Spleen (tissue), 11 donors: ENCODE data around the gene PRIMA1. TPM values are rescaled to one million over a fixed set of nuclear protein-coding genes. Genes with fewer than 3 reads are reported as not detected.

Experiments
- DNase-seq: peaks from one replicate; pipeline ENCODE4 v3.0.0-alpha.2; 2020
- H3K27ac ChIP-seq, 8 donors: fragments of 200-600 bp; sonication (generic) in 7 of 8; 1 replicate in 4 of 8; 2 replicates in 4 of 8; pipeline versions ENCODE4 v1.5.0 to v1.8.0; 2016 to 2021; ENCODE audit warnings: inconsistent platforms in 4 of 8, mild to moderate bottlenecking in 4 of 8, moderate library complexity in 1 of 8
- H3K27me3 ChIP-seq, 7 donors: fragments of 200-600 bp; sonication (generic) in 6 of 7; replicated peaks in 1 of 7; 1 replicate in 4 of 7; 2 replicates in 3 of 7; pipeline versions ENCODE4 v1.5.0 to v1.8.0; 2016 to 2021; ENCODE audit warnings: inconsistent platforms in 3 of 7, mild to moderate bottlenecking in 1 of 7
- H3K36me3 ChIP-seq, 6 donors: fragments of 200-600 bp; sonication (generic) in 5 of 6; 1 replicate in 4 of 6; 2 replicates in 2 of 6; pipeline versions ENCODE4 v1.5.0 to v1.8.0; 2016 to 2021; ENCODE audit warnings: inconsistent platforms in 2 of 6
- H3K4me1 ChIP-seq, 6 donors: fragments of 200-600 bp; sonication (generic) in 5 of 6; 1 replicate in 3 of 6; 2 replicates in 3 of 6; pipeline versions ENCODE4 v1.5.0 to v1.8.0; 2016 to 2021; ENCODE audit warnings: inconsistent platforms in 3 of 6
- H3K4me3 ChIP-seq, 8 donors: fragments of 200-600 bp; sonication (generic) in 7 of 8; 1 replicate in 4 of 8; 2 replicates in 4 of 8; pipeline versions ENCODE4 v1.5.0 to v1.8.0; 2016 to 2021; ENCODE audit warnings: inconsistent platforms in 4 of 8, mild to moderate bottlenecking in 4 of 8, moderate library complexity in 2 of 8
- H3K9me3 ChIP-seq, 8 donors: fragments of 200-600 bp; sonication (generic) in 7 of 8; 1 replicate in 4 of 8; 2 replicates in 4 of 8; pipeline versions ENCODE4 v1.5.0 to v1.8.0; 2016 to 2021; ENCODE audit warnings: inconsistent platforms in 4 of 8
- POLR2A ChIP-seq, 3 donors: fragments of 450-650 bp; IDR thresholded peaks; one replicate each; pipeline ENCODE4 v1.5.1; 2017; ENCODE audit warnings: antibody characterized with exemption in 3 of 3, mild to moderate bottlenecking in 1 of 3
- POLR2AphosphoS5 ChIP-seq, 3 donors: sonication (generic); formaldehyde crosslinking; IDR thresholded peaks; one replicate each; pipeline ENCODE4 v1.5.1; 2017; ENCODE audit warnings: antibody characterized with exemption in 3 of 3
- WGBS, 5 donors: extraction: QIAGEN DNeasy Blood & Tissue Kit in 3 of 5; methylation state at CpG; one replicate each; pipeline versions ENCODE4 v1.1.5 to v1.1.7; 2013 to 2018; 5-methylcytosine and 5-hydroxymethylcytosine counted together
- intact Hi-C: fragments of 100-400 bp; cut with DNase I; formaldehyde crosslinking; loops from one replicate; pipeline ENCODE4 v1.15.0; 2023; ENCODE audit warnings: low total_unique reads
- polyA plus RNA-seq, 3 donors: library from polyadenylated mRNA; stranded (reverse); fragments of 200-250 nt; gene quantifications; one replicate each; pipeline ENCODE4 v1.2.1, GENCODE V29; 2013
- total RNA-seq, 7 donors: library from RNA; depleted of rRNA in 3 of 7; stranded (reverse); fragments of >200 nt in 3 of 7; fragmentation: NEBNext Ultra II Directional in 4 of 7; extraction: Animal tissue kit (Norgen Biotek cat#: 25700) in 4 of 7; gene quantifications; one replicate each; pipeline versions ENCODE4 v1.1.0 to v1.2.1, GENCODE V29; 2016 to 2021
- TF ChIP-seq, protein P1 (sequence below), 11 experiments: fragments of 200-600 bp in 7 of 11; fragments of 450-650 bp in 4 of 11; sonication (generic) in 4 of 11; IDR thresholded peaks in 8 of 11; conservative IDR thresholded peaks in 3 of 11; 1 replicate in 7 of 11; 2 replicates in 4 of 11; pipeline versions ENCODE4 v1.4.0 to v1.8.0; 2016 to 2021; ENCODE audit warnings: antibody characterized with exemption in 11 of 11, inconsistent platforms in 4 of 11, mild to moderate bottlenecking in 1 of 11
- donor health status: healthy with polysubstance abuse.
- donor health status: DM: no; HTN: no; CAD: no; lungs with moderate emphysema.
- donor health status: DM: no; HTN: no; CAD: no.
- donor health status: Bipolar disorder and iron deficiency.
- donor health status: healthy.
- donor health status: DM: no; HTN: no; CAD: no.
- donor health status: DM: yes; HTN: yes; CAD: no.

PRIMA1 gene
- total and polyA plus RNA-seq, 10 donors = 0.09 to 2.0 (median 0.23) TPM; not detected in 4

DNA sequence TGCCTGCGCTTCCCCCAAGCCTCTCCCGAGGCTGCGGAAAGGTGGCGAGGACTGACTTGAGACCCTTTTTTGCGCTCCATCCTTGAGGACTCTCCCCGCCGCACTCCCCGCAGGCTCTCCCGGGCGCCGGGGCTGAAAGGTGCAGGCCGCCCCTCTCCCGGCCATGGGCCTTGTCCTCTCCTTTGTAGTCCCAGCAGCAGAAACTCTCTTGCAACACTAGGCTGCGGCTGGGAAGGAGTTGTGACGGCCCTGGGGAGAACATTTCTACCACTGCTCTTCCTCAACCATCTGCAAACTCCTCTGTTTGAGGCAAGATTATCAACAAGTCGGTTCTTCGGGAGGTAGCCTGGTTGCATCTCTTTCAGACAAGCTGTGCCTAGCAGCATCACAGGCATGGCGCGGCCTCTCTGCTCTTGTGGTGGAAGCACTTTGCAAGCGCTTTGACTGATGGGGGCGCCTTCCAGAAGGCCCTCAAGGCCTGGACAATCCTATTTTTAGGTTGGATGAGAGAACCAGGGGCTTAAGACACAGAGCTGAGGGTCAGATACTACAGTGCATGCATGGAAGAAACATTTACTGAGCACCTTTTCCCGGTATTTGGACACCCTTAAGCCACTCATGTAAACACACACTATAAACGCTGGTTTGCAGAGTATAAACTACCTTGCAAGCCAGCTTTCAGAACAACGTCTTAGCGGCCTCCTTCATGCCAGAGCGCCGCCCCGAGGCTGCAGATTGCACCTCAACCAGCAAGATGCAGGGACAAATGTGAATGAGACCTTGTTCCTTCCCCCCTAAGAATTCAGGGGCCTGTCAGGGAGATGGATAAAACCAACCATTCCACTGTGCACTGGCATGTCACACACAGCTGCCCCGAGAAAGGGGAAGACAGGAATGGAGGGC, 1.2 kb upstream of the PRIMA1 start:
- intact Hi-C loops = no loop called here
- Histone ChIP-seq H3K27ac (no peak overlapping the region), H3K27me3 (peaks cover 3 to 90% (median 37%) of the 10 kb centered on the region in 7 donors), H3K4me1 (peaks cover 0 to 15% (median 8%) of the 10 kb centered on the region in 6 donors), H3K4me3 (peak overlapping the region in 1 of 8 donors; percentile 28), H3K9me3 (no peaks in the 10 kb centered on the region), H3K36me3 (no peaks in the 10 kb centered on the region)
- TF ChIP-seq, protein P1, sequence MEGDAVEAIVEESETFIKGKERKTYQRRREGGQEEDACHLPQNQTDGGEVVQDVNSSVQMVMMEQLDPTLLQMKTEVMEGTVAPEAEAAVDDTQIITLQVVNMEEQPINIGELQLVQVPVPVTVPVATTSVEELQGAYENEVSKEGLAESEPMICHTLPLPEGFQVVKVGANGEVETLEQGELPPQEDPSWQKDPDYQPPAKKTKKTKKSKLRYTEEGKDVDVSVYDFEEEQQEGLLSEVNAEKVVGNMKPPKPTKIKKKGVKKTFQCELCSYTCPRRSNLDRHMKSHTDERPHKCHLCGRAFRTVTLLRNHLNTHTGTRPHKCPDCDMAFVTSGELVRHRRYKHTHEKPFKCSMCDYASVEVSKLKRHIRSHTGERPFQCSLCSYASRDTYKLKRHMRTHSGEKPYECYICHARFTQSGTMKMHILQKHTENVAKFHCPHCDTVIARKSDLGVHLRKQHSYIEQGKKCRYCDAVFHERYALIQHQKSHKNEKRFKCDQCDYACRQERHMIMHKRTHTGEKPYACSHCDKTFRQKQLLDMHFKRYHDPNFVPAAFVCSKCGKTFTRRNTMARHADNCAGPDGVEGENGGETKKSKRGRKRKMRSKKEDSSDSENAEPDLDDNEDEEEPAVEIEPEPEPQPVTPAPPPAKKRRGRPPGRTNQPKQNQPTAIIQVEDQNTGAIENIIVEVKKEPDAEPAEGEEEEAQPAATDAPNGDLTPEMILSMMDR (IDR thresholded peaks at IDR 0.05 in 8 of 11, conservative IDR thresholded peaks at IDR 0.05 in 3 of 11) = no peak
- TF ChIP-seq POLR2AphosphoS5 (IDR thresholded peaks at IDR 0.05) (no peak), POLR2A (IDR thresholded peaks at IDR 0.05) (no peak)
- WGBS, 5 donors = 20 to 28% (median 23%) methylated on average over 29 of the region's 29 CpGs
- no peak for DNase-seq

DNA sequence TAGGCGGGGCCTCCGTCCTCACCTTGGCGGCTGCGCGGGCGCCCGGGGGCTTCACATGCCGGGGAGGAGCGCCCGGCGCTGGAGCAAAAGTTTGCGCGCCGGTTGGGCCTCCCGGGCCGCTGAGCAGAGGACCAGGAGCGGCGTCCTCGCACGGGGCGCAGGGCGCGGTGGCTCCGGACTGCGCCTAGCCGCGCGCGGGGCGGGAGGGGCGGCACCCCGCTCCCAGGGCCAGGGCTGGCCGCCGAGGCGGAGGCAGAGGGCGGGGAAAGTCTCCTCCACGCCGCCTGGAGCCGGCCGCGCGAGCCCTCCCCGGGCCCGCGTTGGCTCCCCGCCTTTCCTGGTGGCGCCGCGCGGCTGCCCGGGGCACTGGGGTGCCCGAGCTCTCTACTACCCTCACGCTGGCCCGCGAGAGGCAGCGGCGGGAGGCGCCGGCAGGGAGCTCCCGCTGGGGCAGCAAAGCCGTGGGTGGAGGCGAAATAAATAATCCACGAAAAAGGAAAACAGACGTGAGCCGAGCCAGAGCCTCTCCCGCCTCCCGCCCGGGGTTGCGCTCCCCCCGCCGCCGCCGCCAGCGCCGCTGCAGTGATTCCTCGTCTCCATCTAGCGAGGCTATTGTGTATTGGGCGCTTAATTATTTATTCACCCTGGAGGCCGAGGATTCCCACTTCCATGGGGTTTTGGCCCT, 400 bp upstream of the PRIMA1 start:
- Histone ChIP-seq H3K4me3 (peak overlapping the region in 5 of 8 donors; percentile 12 to 47 (median 20)), H3K27ac (no peak overlapping the region)
- intact Hi-C loops = no loop called here

DNA sequence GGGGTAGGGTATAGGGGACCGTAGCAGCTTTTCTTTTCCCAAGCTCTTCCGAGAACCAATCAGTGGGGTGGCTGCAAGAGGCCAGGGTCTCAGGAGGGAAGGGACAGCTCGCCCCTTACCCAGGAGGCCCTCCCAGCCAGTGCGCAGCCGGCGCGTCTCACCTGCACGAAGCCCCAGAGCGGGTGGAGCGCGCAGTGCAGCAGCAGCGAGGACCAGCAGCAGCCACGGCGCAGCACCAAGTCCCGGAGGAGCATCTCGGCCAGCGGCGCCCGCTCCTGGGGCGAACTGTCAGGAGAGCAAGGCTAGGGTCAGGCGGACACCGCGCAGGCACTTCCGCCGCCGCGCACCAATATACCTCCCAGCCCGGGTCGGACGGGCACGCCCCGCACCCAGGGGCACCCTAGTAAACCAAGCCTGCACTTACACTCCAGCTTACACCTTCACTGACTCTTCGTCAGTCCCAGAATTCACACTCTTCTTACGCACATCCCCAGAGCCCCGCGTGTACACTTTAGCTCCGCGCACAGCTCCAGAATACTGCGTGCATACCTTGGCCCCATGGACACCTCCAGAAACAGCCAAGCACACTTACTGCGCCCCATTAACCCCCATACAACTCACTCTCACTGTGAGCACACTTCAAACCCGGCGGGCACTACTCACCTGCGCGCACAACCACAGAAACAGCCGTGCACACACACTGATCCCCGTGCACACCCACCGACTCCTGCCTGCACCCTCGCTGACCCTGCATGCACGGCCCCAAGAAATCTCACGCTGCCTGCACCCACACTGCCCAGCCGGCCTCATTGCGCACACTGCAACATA, 606 bp downstream of the PRIMA1 start:
- Histone ChIP-seq H3K4me3 (peak overlapping the region in 2 of 8 donors; percentile 20 to 47), H3K27ac (no peak overlapping the region), H3K27me3 (peaks cover 3 to 90% (median 37%) of the 10 kb centered on the region in 7 donors), H3K4me1 (peaks cover 0 to 15% (median 8%) of the 10 kb centered on the region in 6 donors), H3K36me3 (no peaks in the 10 kb centered on the region), H3K9me3 (no peaks in the 10 kb centered on the region)
- intact Hi-C loops = no loop called here
- WGBS, 5 donors = 8 to 23% (median 11%) methylated on average over 42 to 52 of the region's 52 CpGs
- TF ChIP-seq POLR2AphosphoS5 (IDR thresholded peaks at IDR 0.05) = no peak
- TF ChIP-seq, protein P1 (IDR thresholded peaks at IDR 0.05 in 8 of 11, conservative IDR thresholded peaks at IDR 0.05 in 3 of 11) = no peak
- TF ChIP-seq POLR2A (IDR thresholded peaks at IDR 0.05) = no peak
- DNase-seq = no peak

More for the DNA sequence above, 400 bp upstream of the PRIMA1 start:
- 1 to 2% (median 1%) methylated on average over 36 to 79 of the region's 79 CpGs for WGBS, 5 donors
- DNase-seq = no peak
- Histone ChIP-seq H3K27me3 (peaks cover 3 to 90% (median 37%) of the 10 kb centered on the region in 7 donors), H3K36me3 (no peaks in the 10 kb centered on the region), H3K4me1 (peaks cover 0 to 15% (median 8%) of the 10 kb centered on the region in 6 donors), H3K9me3 (no peaks in the 10 kb centered on the region)
- TF ChIP-seq POLR2AphosphoS5 (IDR thresholded peaks at IDR 0.05) = no peak
- TF ChIP-seq, protein P1 (IDR thresholded peaks at IDR 0.05 in 8 of 11, conservative IDR thresholded peaks at IDR 0.05 in 3 of 11) = no peak
- no peak for TF ChIP-seq POLR2A (IDR thresholded peaks at IDR 0.05)
